Measurements from ENCODE around the gene MSANTD2.

- no peak for TF ChIP-seq CTCF (IDR thresholded peaks at IDR 0.05)
- TF ChIP-seq POLR2A (IDR thresholded peaks at IDR 0.05), result no peak
Observed at GRCh38 chr11:124846070-124846673, 46.0 kb upstream of the MSANTD2 start.
